Midbrain (tissue), 1 donor: Measurements from ENCODE around the gene NRP1.
"Not testable (repeated sequence)": the region's sequence is repeated elsewhere in the genome, so short reads cannot be mapped to it uniquely, and the experiment has no call there.

Source experiments
- DNase-seq: peaks from one replicate; lab custom pipeline; 2025; lab: John Stamatoyannopoulos, UW

Gene NRP1

GRCh38 chr10:33321516-33321915, 13.0 kb downstream of the NRP1 start:
- no peak for DNase-seq

- DNase-seq, result no peak
Observed at GRCh38 chr10:33320288-33320687, 14.2 kb downstream of the NRP1 start.

- DNase-seq, result no peak
Observed at GRCh38 chr10:33315891-33316290, 18.6 kb downstream of the NRP1 start.

GRCh38 chr10:33314811-33315561, 19.5 kb downstream of the NRP1 start:
- DNase-seq, result no peak

- no peak for DNase-seq
Observed at GRCh38 chr10:33311640-33312039, 22.8 kb downstream of the NRP1 start.

GRCh38 chr10:33310853-33311252, 23.6 kb downstream of the NRP1 start:
- no peak for DNase-seq

- no peak for DNase-seq
Observed at GRCh38 chr10:33309406-33309805, 25.1 kb downstream of the NRP1 start.

- no peak for DNase-seq
Observed at GRCh38 chr10:33307835-33308234, 26.6 kb downstream of the NRP1 start.

- no peak for DNase-seq
Observed at GRCh38 chr10:33306701-33307519, 27.6 kb downstream of the NRP1 start.

- DNase-seq, result no peak
Observed at GRCh38 chr10:33306126-33306525, 28.3 kb downstream of the NRP1 start.

GRCh38 chr10:33304423-33305225, 29.8 kb downstream of the NRP1 start:
- DNase-seq, result no peak

- DNase-seq, result no peak
Observed at GRCh38 chr10:33303988-33304387, 30.5 kb downstream of the NRP1 start.

- DNase-seq, result no peak
Observed at GRCh38 chr10:33302208-33302829, 32.1 kb downstream of the NRP1 start.

GRCh38 chr10:33301097-33301789, 33.2 kb downstream of the NRP1 start:
- DNase-seq, result no peak

- DNase-seq, result not testable (repeated sequence)
Observed at GRCh38 chr10:33300544-33300943, 33.9 kb downstream of the NRP1 start.

- DNase-seq, result no peak
Observed at GRCh38 chr10:33298893-33299292, 35.6 kb downstream of the NRP1 start.

- no peak for DNase-seq
Observed at GRCh38 chr10:33298110-33298509, 36.4 kb downstream of the NRP1 start.

- no peak for DNase-seq
Observed at GRCh38 chr10:33295851-33296250, 38.6 kb downstream of the NRP1 start.

GRCh38 chr10:33293531-33294170, 40.8 kb downstream of the NRP1 start:
- DNase-seq, result no peak

- DNase-seq, result no peak
Observed at GRCh38 chr10:33293076-33293475, 41.4 kb downstream of the NRP1 start.

GRCh38 chr10:33291053-33291592, 43.3 kb downstream of the NRP1 start:
- no peak for DNase-seq
